ENCODE results near the gene NSMCE1. TPM values are rescaled to one million over a fixed set of nuclear protein-coding genes. Genes with fewer than 3 reads are reported as not detected.
"Not testable (repeated sequence)": the region's sequence is repeated elsewhere in the genome, so short reads cannot be mapped to it uniquely, and the experiment has no call there.

NSMCE1 gene
- total RNA-seq, 1 donor from 2014 or later: 51.7 TPM

GRCh38 chr16:27287887-27288286, 19.3 kb upstream of the NSMCE1 start:
- H3K27ac ChIP-seq (ENCODE audit: low read depth, low read length): no peak overlapping the region
- no peak overlapping the region for H3K9ac ChIP-seq (ENCODE audit: low read depth in 1 of 3, low read length in 3 of 3)
- H3K4me1 ChIP-seq (ENCODE audit: control insufficient read depth in 3 of 3, insufficient read depth in 3 of 3, low read length in 3 of 3): peaks cover 6 to 11% (median 8%) of the 10 kb centered on the region in 3 donors
- H3K36me3 ChIP-seq (ENCODE audit: control insufficient read depth in 3 of 3, insufficient read depth in 3 of 3, low read length in 3 of 3): no peaks in the 10 kb centered on the region
- H3K27me3 ChIP-seq (ENCODE audit: control insufficient read depth in 3 of 3, insufficient read depth in 3 of 3, low read length in 3 of 3): no peaks in the 10 kb centered on the region
- no peak overlapping the region for H3K4me3 ChIP-seq (ENCODE audit: low read length in 3 of 3)
- no peaks in the 10 kb centered on the region for H3K9me3 ChIP-seq (ENCODE audit: control insufficient read depth in 3 of 3, low read length in 3 of 3)

- Histone ChIP-seq H3K4me3 (ENCODE audit: low read length in 3 of 3) (no peak overlapping the region), H3K4me1 (ENCODE audit: control insufficient read depth in 3 of 3, insufficient read depth in 3 of 3, low read length in 3 of 3) (peaks cover 6 to 11% (median 8%) of the 10 kb centered on the region in 3 donors), H3K9ac (ENCODE audit: low read depth in 1 of 3, low read length in 3 of 3) (no peak overlapping the region), H3K27ac (ENCODE audit: low read depth, low read length) (peak overlapping the region; percentile 36), H3K27me3 (ENCODE audit: control insufficient read depth in 3 of 3, insufficient read depth in 3 of 3, low read length in 3 of 3) (no peaks in the 10 kb centered on the region), H3K9me3 (ENCODE audit: control insufficient read depth in 3 of 3, low read length in 3 of 3) (no peaks in the 10 kb centered on the region), H3K36me3 (ENCODE audit: control insufficient read depth in 3 of 3, insufficient read depth in 3 of 3, low read length in 3 of 3) (no peaks in the 10 kb centered on the region)
These were observed 18.7 kb upstream of the NSMCE1 start for GRCh38 chr16:27287051-27287811.

GRCh38 chr16:27286451-27286850, 17.9 kb upstream of the NSMCE1 start:
- Histone ChIP-seq H3K36me3 (ENCODE audit: control insufficient read depth in 3 of 3, insufficient read depth in 3 of 3, low read length in 3 of 3) (no peaks in the 10 kb centered on the region), H3K9me3 (ENCODE audit: control insufficient read depth in 3 of 3, low read length in 3 of 3) (no peaks in the 10 kb centered on the region), H3K4me3 (ENCODE audit: low read length in 3 of 3) (no peak overlapping the region), H3K27me3 (ENCODE audit: control insufficient read depth in 3 of 3, insufficient read depth in 3 of 3, low read length in 3 of 3) (no peaks in the 10 kb centered on the region), H3K9ac (ENCODE audit: low read depth in 1 of 3, low read length in 3 of 3) (no peak overlapping the region), H3K27ac (ENCODE audit: low read depth, low read length) (peak overlapping the region; percentile 36), H3K4me1 (ENCODE audit: control insufficient read depth in 3 of 3, insufficient read depth in 3 of 3, low read length in 3 of 3) (peaks cover 6 to 11% (median 8%) of the 10 kb centered on the region in 3 donors)

- Histone ChIP-seq H3K9me3 (ENCODE audit: control insufficient read depth in 3 of 3, low read length in 3 of 3) (no peaks in the 10 kb centered on the region), H3K27ac (ENCODE audit: low read depth, low read length) (peak overlapping the region; percentile 36), H3K27me3 (ENCODE audit: control insufficient read depth in 3 of 3, insufficient read depth in 3 of 3, low read length in 3 of 3) (no peaks in the 10 kb centered on the region), H3K9ac (ENCODE audit: low read depth in 1 of 3, low read length in 3 of 3) (no peak overlapping the region), H3K4me1 (ENCODE audit: control insufficient read depth in 3 of 3, insufficient read depth in 3 of 3, low read length in 3 of 3) (peaks cover 6 to 11% (median 8%) of the 10 kb centered on the region in 3 donors), H3K36me3 (ENCODE audit: control insufficient read depth in 3 of 3, insufficient read depth in 3 of 3, low read length in 3 of 3) (no peaks in the 10 kb centered on the region), H3K4me3 (ENCODE audit: low read length in 3 of 3) (no peak overlapping the region)
These were observed 17.2 kb upstream of the NSMCE1 start for GRCh38 chr16:27285676-27286196.

- H3K27ac ChIP-seq (ENCODE audit: low read depth, low read length): no peak overlapping the region
- H3K9ac ChIP-seq (ENCODE audit: low read depth in 1 of 3, low read length in 3 of 3): no peak overlapping the region
- H3K9me3 ChIP-seq (ENCODE audit: control insufficient read depth in 3 of 3, low read length in 3 of 3): no peaks in the 10 kb centered on the region
- no peak overlapping the region for H3K4me3 ChIP-seq (ENCODE audit: low read length in 3 of 3)
- H3K36me3 ChIP-seq (ENCODE audit: control insufficient read depth in 3 of 3, insufficient read depth in 3 of 3, low read length in 3 of 3): no peaks in the 10 kb centered on the region
- no peaks in the 10 kb centered on the region for H3K27me3 ChIP-seq (ENCODE audit: control insufficient read depth in 3 of 3, insufficient read depth in 3 of 3, low read length in 3 of 3)
- peaks cover 6 to 11% (median 8%) of the 10 kb centered on the region in 3 donors for H3K4me1 ChIP-seq (ENCODE audit: control insufficient read depth in 3 of 3, insufficient read depth in 3 of 3, low read length in 3 of 3)
These were observed 16.5 kb upstream of the NSMCE1 start for GRCh38 chr16:27284865-27285675.

GRCh38 chr16:27281243-27281642, 12.7 kb upstream of the NSMCE1 start:
- Histone ChIP-seq H3K9me3 (ENCODE audit: control insufficient read depth in 3 of 3, low read length in 3 of 3) (no peaks in the 10 kb centered on the region), H3K4me1 (ENCODE audit: control insufficient read depth in 3 of 3, insufficient read depth in 3 of 3, low read length in 3 of 3) (peaks cover 2 to 3% (median 3%) of the 10 kb centered on the region in 3 donors), H3K27me3 (ENCODE audit: control insufficient read depth in 3 of 3, insufficient read depth in 3 of 3, low read length in 3 of 3) (no peaks in the 10 kb centered on the region), H3K36me3 (ENCODE audit: control insufficient read depth in 3 of 3, insufficient read depth in 3 of 3, low read length in 3 of 3) (no peaks in the 10 kb centered on the region), H3K4me3 (ENCODE audit: low read length in 3 of 3) (no peak overlapping the region), H3K27ac (ENCODE audit: low read depth, low read length) (no peak overlapping the region), H3K9ac (ENCODE audit: low read depth in 1 of 3, low read length in 3 of 3) (no peak overlapping the region)

GRCh38 chr16:27275394-27275793, 6.8 kb upstream of the NSMCE1 start:
- H3K4me3 ChIP-seq (ENCODE audit: low read length in 3 of 3): no peak overlapping the region
- H3K36me3 ChIP-seq (ENCODE audit: control insufficient read depth in 3 of 3, insufficient read depth in 3 of 3, low read length in 3 of 3): no peaks in the 10 kb centered on the region
- no peak overlapping the region for H3K27ac ChIP-seq (ENCODE audit: low read depth, low read length)
- H3K4me1 ChIP-seq (ENCODE audit: control insufficient read depth in 3 of 3, insufficient read depth in 3 of 3, low read length in 3 of 3): no peaks in the 10 kb centered on the region
- H3K9me3 ChIP-seq (ENCODE audit: control insufficient read depth in 3 of 3, low read length in 3 of 3): no peaks in the 10 kb centered on the region
- no peak overlapping the region for H3K9ac ChIP-seq (ENCODE audit: low read depth in 1 of 3, low read length in 3 of 3)
- H3K27me3 ChIP-seq (ENCODE audit: control insufficient read depth in 3 of 3, insufficient read depth in 3 of 3, low read length in 3 of 3): peaks cover 0 to 4% (median 0%) of the 10 kb centered on the region in 3 donors

GRCh38 chr16:27274424-27274874, 5.9 kb upstream of the NSMCE1 start:
- H3K27ac ChIP-seq (ENCODE audit: low read depth, low read length); H3K4me1 ChIP-seq (ENCODE audit: control insufficient read depth in 3 of 3, insufficient read depth in 3 of 3, low read length in 3 of 3); H3K4me3 ChIP-seq (ENCODE audit: low read length in 3 of 3): not testable (repeated sequence)

GRCh38 chr16:27273670-27274423, 5.3 kb upstream of the NSMCE1 start:
- Histone ChIP-seq H3K27me3 (ENCODE audit: control insufficient read depth in 3 of 3, insufficient read depth in 3 of 3, low read length in 3 of 3) (peaks cover 0 to 4% (median 0%) of the 10 kb centered on the region in 3 donors), H3K4me3 (ENCODE audit: low read length in 3 of 3) (no peak overlapping the region), H3K9ac (ENCODE audit: low read depth in 1 of 3, low read length in 3 of 3) (no peak overlapping the region), H3K9me3 (ENCODE audit: control insufficient read depth in 3 of 3, low read length in 3 of 3) (no peaks in the 10 kb centered on the region), H3K4me1 (ENCODE audit: control insufficient read depth in 3 of 3, insufficient read depth in 3 of 3, low read length in 3 of 3) (peaks cover 2 to 5% (median 3%) of the 10 kb centered on the region in 3 donors), H3K27ac (ENCODE audit: low read depth, low read length) (no peak overlapping the region), H3K36me3 (ENCODE audit: control insufficient read depth in 3 of 3, insufficient read depth in 3 of 3, low read length in 3 of 3) (no peaks in the 10 kb centered on the region)

More at GRCh38 chr16:27274424-27274874, 5.9 kb upstream of the NSMCE1 start:
- not testable (repeated sequence) for H3K27me3 ChIP-seq (ENCODE audit: control insufficient read depth in 3 of 3, insufficient read depth in 3 of 3, low read length in 3 of 3); H3K9ac ChIP-seq (ENCODE audit: low read depth in 1 of 3, low read length in 3 of 3); H3K9me3 ChIP-seq (ENCODE audit: control insufficient read depth in 3 of 3, low read length in 3 of 3); H3K36me3 ChIP-seq (ENCODE audit: control insufficient read depth in 3 of 3, insufficient read depth in 3 of 3, low read length in 3 of 3)
